Nephron progenitor cell (in vitro differentiated cells): ENCODE measurements around the gene EXOSC7.

Experiments used
- DNase-seq: peaks from one replicate; pipeline ENCODE4 v3.0.0; 2021
- H3K27ac Mint-ChIP-seq: 2 replicates; pipeline ENCODE4 v1.8.0; 2021; ENCODE audit warnings: mild to moderate bottlenecking, moderate library complexity, mixed read lengths
- H3K27me3 Mint-ChIP-seq: 2 replicates; pipeline ENCODE4 v1.8.0; 2021; ENCODE audit warnings: mild to moderate bottlenecking, low read depth, mixed read lengths; ENCODE audit not compliant: poor library complexity
- H3K36me3 Mint-ChIP-seq: 2 replicates; pipeline ENCODE4 v1.8.0; 2021; ENCODE audit warnings: low read depth, mixed read lengths
- H3K4me1 Mint-ChIP-seq: 2 replicates; pipeline ENCODE4 v1.8.0; 2021; ENCODE audit warnings: mixed read lengths
- H3K4me3 Mint-ChIP-seq: 2 replicates; pipeline ENCODE4 v1.8.0; 2021; ENCODE audit warnings: mild to moderate bottlenecking, moderate library complexity, mixed read lengths
- H3K9me3 Mint-ChIP-seq: 2 replicates; pipeline ENCODE4 v1.8.0; 2021; ENCODE audit warnings: mild to moderate bottlenecking, moderate library complexity, mixed read lengths
- TF ChIP-seq, protein P1 (sequence below): fragments of 200-600 bp; sonication (generic); IDR thresholded peaks from 2 replicates; pipeline ENCODE4 v1.5.0; 2021; ENCODE audit warnings: antibody characterized with exemption

The EXOSC7 gene

GRCh38 chr3:45029661-45030060 lies 53.6 kb downstream of the EXOSC7 start:
- Mint-ChIP-seq H3K27ac (no peak overlapping the region), H3K4me3 (no peak overlapping the region), H3K36me3 (no peaks in the 10 kb centered on the region), H3K9me3 (no peaks in the 10 kb centered on the region), H3K27me3 (peaks cover 17% of the 10 kb centered on the region), H3K4me1 (peaks cover 29% of the 10 kb centered on the region)
- TF ChIP-seq, protein P1, sequence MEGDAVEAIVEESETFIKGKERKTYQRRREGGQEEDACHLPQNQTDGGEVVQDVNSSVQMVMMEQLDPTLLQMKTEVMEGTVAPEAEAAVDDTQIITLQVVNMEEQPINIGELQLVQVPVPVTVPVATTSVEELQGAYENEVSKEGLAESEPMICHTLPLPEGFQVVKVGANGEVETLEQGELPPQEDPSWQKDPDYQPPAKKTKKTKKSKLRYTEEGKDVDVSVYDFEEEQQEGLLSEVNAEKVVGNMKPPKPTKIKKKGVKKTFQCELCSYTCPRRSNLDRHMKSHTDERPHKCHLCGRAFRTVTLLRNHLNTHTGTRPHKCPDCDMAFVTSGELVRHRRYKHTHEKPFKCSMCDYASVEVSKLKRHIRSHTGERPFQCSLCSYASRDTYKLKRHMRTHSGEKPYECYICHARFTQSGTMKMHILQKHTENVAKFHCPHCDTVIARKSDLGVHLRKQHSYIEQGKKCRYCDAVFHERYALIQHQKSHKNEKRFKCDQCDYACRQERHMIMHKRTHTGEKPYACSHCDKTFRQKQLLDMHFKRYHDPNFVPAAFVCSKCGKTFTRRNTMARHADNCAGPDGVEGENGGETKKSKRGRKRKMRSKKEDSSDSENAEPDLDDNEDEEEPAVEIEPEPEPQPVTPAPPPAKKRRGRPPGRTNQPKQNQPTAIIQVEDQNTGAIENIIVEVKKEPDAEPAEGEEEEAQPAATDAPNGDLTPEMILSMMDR, result no peak
- DNase-seq, result no peak

GRCh38 chr3:45031531-45031930 lies 55.5 kb downstream of the EXOSC7 start:
- Mint-ChIP-seq H3K36me3 (no peaks in the 10 kb centered on the region), H3K27me3 (peaks cover 36% of the 10 kb centered on the region), H3K4me1 (peaks cover 30% of the 10 kb centered on the region), H3K27ac (no peak overlapping the region), H3K9me3 (no peaks in the 10 kb centered on the region), H3K4me3 (no peak overlapping the region)
- TF ChIP-seq, protein P1, result no peak
- no peak for DNase-seq

DNA sequence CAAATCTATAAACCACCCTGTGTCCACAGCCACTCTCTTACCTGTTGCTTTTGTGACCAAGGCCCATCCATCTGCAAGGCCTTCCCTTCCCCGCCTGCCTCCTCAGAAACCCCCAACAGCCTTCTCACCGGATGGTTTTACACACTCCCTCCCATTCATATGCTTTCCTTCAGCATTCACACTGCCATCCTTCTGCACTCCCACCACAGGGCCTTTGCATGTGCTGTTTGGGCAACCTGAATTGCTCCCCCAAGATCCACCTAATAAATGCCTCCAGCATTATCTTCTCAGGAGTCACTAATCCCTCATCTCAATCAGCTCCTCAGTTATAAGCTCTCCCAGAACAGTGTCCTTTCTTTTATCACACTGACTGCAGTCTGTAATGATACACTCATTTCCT lies 56.1 kb downstream of the EXOSC7 start:
- H3K27ac Mint-ChIP-seq, result no peak overlapping the region
- H3K9me3 Mint-ChIP-seq, result no peaks in the 10 kb centered on the region
- TF ChIP-seq, protein P1, result no peak
- H3K4me1 Mint-ChIP-seq, result peaks cover 30% of the 10 kb centered on the region
- peaks cover 42% of the 10 kb centered on the region for H3K27me3 Mint-ChIP-seq
- no peak for DNase-seq
- H3K36me3 Mint-ChIP-seq, result no peaks in the 10 kb centered on the region
- no peak overlapping the region for H3K4me3 Mint-ChIP-seq

GRCh38 chr3:45033791-45034190 lies 57.7 kb downstream of the EXOSC7 start:
- TF ChIP-seq, protein P1, result no peak
- Mint-ChIP-seq H3K27me3 (peaks cover 48% of the 10 kb centered on the region), H3K9me3 (no peaks in the 10 kb centered on the region), H3K36me3 (no peaks in the 10 kb centered on the region), H3K4me3 (no peak overlapping the region), H3K4me1 (peaks cover 31% of the 10 kb centered on the region), H3K27ac (no peak overlapping the region)
- DNase-seq, result no peak

DNA sequence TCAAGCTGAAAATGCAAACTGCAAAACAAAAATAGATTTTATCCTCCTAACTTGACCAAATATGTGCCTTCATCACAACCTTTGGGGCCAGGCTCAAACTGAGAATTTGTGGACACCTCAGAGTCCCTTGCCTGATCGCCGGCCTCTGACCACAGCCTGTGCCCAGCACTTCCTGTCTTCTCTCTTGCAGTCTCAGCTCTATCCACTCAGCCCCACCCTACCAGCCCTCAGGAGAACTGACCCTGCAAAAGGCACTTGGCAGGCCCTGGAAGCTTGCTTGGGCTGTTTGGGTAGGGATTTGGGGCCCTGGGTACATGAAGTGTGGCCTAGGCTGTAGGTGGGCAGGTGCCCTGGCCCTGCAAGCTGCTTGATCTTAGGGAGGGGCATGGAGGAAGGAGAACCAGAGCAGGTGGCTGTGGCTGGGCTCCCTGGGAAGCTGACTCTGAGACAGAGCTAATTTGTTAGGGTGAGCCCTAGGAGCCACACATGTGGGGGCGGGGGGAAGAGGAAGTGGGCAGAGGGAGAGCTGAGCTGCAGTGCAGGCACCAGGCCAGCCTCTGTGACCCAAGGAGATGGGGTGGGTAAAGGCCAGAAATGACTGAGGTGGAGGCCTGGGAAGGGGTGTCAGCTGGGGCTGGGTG lies 58.7 kb downstream of the EXOSC7 start:
- peaks cover 48% of the 10 kb centered on the region for H3K27me3 Mint-ChIP-seq
- TF ChIP-seq, protein P1, result no peak
- H3K27ac Mint-ChIP-seq, result no peak overlapping the region
- peak overlapping the region; percentile 50 for H3K4me3 Mint-ChIP-seq
- no peaks in the 10 kb centered on the region for H3K36me3 Mint-ChIP-seq
- peaks cover 32% of the 10 kb centered on the region for H3K4me1 Mint-ChIP-seq
- no peak for DNase-seq
- H3K9me3 Mint-ChIP-seq, result no peaks in the 10 kb centered on the region
